ENCODE measurements around the gene PELI2. TPM values are rescaled to one million over a fixed set of nuclear protein-coding genes. Genes with fewer than 3 reads are reported as not detected.

The PELI2 gene
- total RNA-seq, 1 experiment from 2014 or later: 23.5 TPM

DNA sequence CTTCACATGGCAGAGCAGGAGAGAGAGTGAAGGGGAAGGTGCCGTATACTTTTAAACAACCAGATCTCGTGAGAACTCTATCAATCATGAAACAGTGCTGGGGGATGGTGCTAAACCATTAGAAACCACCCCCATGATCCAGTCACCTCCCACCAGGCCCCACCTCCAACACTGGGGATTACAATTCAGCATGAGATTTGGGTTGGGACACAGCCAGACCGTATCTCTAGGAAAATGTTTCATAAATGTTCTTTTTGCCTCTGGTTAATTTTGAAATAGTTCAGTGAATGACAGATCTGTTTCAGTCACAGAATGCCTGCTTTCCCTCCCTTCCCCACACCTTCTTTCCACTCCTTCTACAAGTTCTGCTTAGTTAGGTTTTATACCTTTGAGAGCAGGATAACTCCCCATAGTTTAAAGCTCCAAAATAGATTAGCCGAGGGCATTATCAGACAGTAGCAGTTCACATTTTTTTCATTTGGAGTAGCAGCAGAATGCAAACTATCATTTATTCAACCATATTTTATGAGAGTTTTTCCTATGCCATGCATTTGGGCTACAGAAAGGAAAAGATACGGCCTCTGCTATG is 27.1 kb downstream of the PELI2 start:
- no peaks in the 10 kb centered on the region for H3K27me3 Mint-ChIP-seq (ENCODE audit: low read depth)
- ATAC-seq: no peak
- peaks cover 56% of the 10 kb centered on the region for H3K4me1 Mint-ChIP-seq
- POLR2A ChIA-PET: no interaction called here
- CTCF ChIA-PET: no interaction called here
- H3K36me3 Mint-ChIP-seq: no peaks in the 10 kb centered on the region
- H3K27ac Mint-ChIP-seq: no peak overlapping the region; the same call in 1 of the 2 replicates
- no peak for DNase-seq (ENCODE audit: low spot score)
- H3K9me3 Mint-ChIP-seq: peaks cover 3% of the 10 kb centered on the region; the same call in 1 of the 2 replicates
- TF ChIP-seq ZNF423 (CRISPR knock-in tag; IDR thresholded peaks at IDR 0.05): no peak
- H3K4me3 Mint-ChIP-seq: no peak overlapping the region

DNA sequence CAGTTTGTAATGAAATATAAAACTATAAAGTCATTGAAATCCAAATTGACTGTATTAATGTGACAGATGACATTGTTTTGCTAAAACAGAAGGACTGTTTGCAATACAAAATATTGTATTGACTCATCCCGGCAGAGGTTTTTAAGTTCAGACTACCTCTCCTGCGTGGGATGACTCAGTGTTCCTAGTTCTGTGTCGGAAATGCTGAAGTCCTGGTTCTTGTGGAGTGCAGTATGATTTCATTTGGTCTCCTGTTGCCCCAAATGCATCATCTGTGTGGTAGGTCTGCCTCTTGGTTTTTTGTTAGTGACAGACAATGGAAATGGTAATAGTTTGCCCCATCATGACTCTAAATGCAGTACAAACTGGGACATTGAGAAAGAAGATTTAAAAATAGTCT is 27.8 kb downstream of the PELI2 start:
- Mint-ChIP-seq H3K9me3 (peaks cover 1% of the 10 kb centered on the region; the same call in 1 of the 2 replicates), H3K4me1 (peaks cover 51% of the 10 kb centered on the region), H3K27ac (no peak overlapping the region), H3K4me3 (no peak overlapping the region), H3K27me3 (ENCODE audit: low read depth) (no peaks in the 10 kb centered on the region), H3K36me3 (no peaks in the 10 kb centered on the region)
- ChIA-PET POLR2A (no interaction called here), CTCF (no interaction called here)
- TF ChIP-seq CREB1 (CRISPR knock-in tag; IDR thresholded peaks at IDR 0.05): no peak
- TF ChIP-seq ZNF232 (CRISPR knock-in tag; IDR thresholded peaks at IDR 0.05): no peak
- no peak for TF ChIP-seq ATF1 (CRISPR knock-in tag; IDR thresholded peaks at IDR 0.05)
- TF ChIP-seq ELF4 (CRISPR knock-in tag; IDR thresholded peaks at IDR 0.05; ENCODE audit: low read depth): no peak
- TF ChIP-seq SP1 (CRISPR knock-in tag; conservative IDR thresholded peaks at IDR 0.05): no peak
- no peak for TF ChIP-seq NFATC4 (CRISPR knock-in tag; IDR thresholded peaks at IDR 0.05)
- no peak for TF ChIP-seq NR2C2 (CRISPR knock-in tag; IDR thresholded peaks at IDR 0.05)
- TF ChIP-seq GABPB1 (CRISPR knock-in tag; IDR thresholded peaks at IDR 0.05): no peak
- TF ChIP-seq MLX (CRISPR knock-in tag; IDR thresholded peaks at IDR 0.05): no peak
- TF ChIP-seq ZMAT4 (CRISPR knock-in tag; IDR thresholded peaks at IDR 0.05): no peak
- DNase-seq (ENCODE audit: low spot score) (no peak), ATAC-seq (no peak)

DNA sequence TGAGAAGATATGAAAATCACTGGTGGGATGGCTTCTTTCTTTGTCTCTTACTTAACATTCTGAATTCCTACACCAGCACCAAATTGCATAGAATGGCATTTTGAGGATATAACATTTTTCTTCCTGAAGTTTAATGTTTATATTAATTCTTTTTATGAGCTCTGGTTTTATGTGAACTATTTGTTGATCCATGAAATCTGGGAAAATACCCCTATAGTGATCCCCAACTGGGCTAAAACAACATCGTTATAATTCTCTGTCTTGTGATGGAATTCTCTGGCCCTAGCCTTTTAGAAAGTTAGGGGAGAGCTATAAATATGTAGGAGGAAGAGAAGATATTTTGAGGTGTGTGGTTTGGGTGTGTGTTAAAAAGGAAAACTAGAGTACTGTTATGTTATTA is 29.2 kb downstream of the PELI2 start:
- DNase-seq (ENCODE audit: low spot score) (no peak), ATAC-seq (no peak)
- CTCF ChIA-PET: no interaction called here
- H3K4me1 Mint-ChIP-seq: peaks cover 42% of the 10 kb centered on the region
- no peak overlapping the region for H3K27ac Mint-ChIP-seq
- H3K27me3 Mint-ChIP-seq (ENCODE audit: low read depth): no peaks in the 10 kb centered on the region
- H3K36me3 Mint-ChIP-seq: no peaks in the 10 kb centered on the region
- POLR2A ChIA-PET: no interaction called here
- H3K4me3 Mint-ChIP-seq: no peak overlapping the region
- no peaks in the 10 kb centered on the region for H3K9me3 Mint-ChIP-seq
- TF ChIP-seq HMGXB4 (CRISPR knock-in tag; IDR thresholded peaks at IDR 0.05) (no peak), ZBTB21 (CRISPR knock-in tag; IDR thresholded peaks at IDR 0.05; ENCODE audit: borderline replicate concordance) (no peak), ETV6 (CRISPR knock-in tag; IDR thresholded peaks at IDR 0.05) (no peak), NR3C1 (CRISPR knock-in tag; conservative IDR thresholded peaks at IDR 0.05; ENCODE audit: low read depth) (no peak), MLX (CRISPR knock-in tag; IDR thresholded peaks at IDR 0.05) (no peak), NFE2L1 (CRISPR knock-in tag; IDR thresholded peaks at IDR 0.05) (no peak), FOXK1 (CRISPR knock-in tag; IDR thresholded peaks at IDR 0.05) (no peak), PREB (CRISPR knock-in tag; IDR thresholded peaks at IDR 0.05; ENCODE audit: borderline replicate concordance) (no peak), ZNF416 (CRISPR knock-in tag; IDR thresholded peaks at IDR 0.05) (no peak)
- TF ChIP-seq, protein P1, sequence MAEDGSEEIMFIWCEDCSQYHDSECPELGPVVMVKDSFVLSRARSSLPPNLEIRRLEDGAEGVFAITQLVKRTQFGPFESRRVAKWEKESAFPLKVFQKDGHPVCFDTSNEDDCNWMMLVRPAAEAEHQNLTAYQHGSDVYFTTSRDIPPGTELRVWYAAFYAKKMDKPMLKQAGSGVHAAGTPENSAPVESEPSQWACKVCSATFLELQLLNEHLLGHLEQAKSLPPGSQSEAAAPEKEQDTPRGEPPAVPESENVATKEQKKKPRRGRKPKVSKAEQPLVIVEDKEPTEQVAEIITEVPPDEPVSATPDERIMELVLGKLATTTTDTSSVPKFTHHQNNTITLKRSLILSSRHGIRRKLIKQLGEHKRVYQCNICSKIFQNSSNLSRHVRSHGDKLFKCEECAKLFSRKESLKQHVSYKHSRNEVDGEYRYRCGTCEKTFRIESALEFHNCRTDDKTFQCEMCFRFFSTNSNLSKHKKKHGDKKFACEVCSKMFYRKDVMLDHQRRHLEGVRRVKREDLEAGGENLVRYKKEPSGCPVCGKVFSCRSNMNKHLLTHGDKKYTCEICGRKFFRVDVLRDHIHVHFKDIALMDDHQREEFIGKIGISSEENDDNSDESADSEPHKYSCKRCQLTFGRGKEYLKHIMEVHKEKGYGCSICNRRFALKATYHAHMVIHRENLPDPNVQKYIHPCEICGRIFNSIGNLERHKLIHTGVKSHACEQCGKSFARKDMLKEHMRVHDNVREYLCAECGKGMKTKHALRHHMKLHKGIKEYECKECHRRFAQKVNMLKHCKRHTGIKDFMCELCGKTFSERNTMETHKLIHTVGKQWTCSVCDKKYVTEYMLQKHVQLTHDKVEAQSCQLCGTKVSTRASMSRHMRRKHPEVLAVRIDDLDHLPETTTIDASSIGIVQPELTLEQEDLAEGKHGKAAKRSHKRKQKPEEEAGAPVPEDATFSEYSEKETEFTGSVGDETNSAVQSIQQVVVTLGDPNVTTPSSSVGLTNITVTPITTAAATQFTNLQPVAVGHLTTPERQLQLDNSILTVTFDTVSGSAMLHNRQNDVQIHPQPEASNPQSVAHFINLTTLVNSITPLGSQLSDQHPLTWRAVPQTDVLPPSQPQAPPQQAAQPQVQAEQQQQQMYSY (CRISPR knock-in tag; IDR thresholded peaks at IDR 0.05): no peak
- TF ChIP-seq, protein P2, sequence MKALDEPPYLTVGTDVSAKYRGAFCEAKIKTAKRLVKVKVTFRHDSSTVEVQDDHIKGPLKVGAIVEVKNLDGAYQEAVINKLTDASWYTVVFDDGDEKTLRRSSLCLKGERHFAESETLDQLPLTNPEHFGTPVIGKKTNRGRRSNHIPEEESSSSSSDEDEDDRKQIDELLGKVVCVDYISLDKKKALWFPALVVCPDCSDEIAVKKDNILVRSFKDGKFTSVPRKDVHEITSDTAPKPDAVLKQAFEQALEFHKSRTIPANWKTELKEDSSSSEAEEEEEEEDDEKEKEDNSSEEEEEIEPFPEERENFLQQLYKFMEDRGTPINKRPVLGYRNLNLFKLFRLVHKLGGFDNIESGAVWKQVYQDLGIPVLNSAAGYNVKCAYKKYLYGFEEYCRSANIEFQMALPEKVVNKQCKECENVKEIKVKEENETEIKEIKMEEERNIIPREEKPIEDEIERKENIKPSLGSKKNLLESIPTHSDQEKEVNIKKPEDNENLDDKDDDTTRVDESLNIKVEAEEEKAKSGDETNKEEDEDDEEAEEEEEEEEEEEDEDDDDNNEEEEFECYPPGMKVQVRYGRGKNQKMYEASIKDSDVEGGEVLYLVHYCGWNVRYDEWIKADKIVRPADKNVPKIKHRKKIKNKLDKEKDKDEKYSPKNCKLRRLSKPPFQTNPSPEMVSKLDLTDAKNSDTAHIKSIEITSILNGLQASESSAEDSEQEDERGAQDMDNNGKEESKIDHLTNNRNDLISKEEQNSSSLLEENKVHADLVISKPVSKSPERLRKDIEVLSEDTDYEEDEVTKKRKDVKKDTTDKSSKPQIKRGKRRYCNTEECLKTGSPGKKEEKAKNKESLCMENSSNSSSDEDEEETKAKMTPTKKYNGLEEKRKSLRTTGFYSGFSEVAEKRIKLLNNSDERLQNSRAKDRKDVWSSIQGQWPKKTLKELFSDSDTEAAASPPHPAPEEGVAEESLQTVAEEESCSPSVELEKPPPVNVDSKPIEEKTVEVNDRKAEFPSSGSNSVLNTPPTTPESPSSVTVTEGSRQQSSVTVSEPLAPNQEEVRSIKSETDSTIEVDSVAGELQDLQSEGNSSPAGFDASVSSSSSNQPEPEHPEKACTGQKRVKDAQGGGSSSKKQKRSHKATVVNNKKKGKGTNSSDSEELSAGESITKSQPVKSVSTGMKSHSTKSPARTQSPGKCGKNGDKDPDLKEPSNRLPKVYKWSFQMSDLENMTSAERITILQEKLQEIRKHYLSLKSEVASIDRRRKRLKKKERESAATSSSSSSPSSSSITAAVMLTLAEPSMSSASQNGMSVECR (CRISPR knock-in tag; IDR thresholded peaks at IDR 0.05; ENCODE audit: borderline replicate concordance): no peak

All from WTC11 (cell line).